NCI-H2107 treated with DMSO at 0.1 percent for 48 hours (cell line): ENCODE measurements around the gene TMEM37.

ENCODE experiments used
- DNase-seq: peaks from one replicate; lab custom pipeline; 2025; ENCODE audit not compliant: unreplicated experiment; lab: John Stamatoyannopoulos, UW

The TMEM37 gene

GRCh38 chr2:119417908-119418307, 13.7 kb upstream of the TMEM37 start:
- DNase-seq = no peak

GRCh38 chr2:119419065-119419464, 12.6 kb upstream of the TMEM37 start:
- no peak for DNase-seq

GRCh38 chr2:119419803-119420508, 11.7 kb upstream of the TMEM37 start:
- DNase-seq = no peak

GRCh38 chr2:119421304-119421703, 10.3 kb upstream of the TMEM37 start:
- no peak for DNase-seq

GRCh38 chr2:119421741-119422140, 9.9 kb upstream of the TMEM37 start:
- DNase-seq = no peak

- no peak for DNase-seq
Measured at GRCh38 chr2:119422360-119423107, 9.1 kb upstream of the TMEM37 start.

GRCh38 chr2:119423108-119423444, 8.6 kb upstream of the TMEM37 start:
- DNase-seq = no peak

GRCh38 chr2:119423811-119424210, 7.8 kb upstream of the TMEM37 start:
- no peak for DNase-seq

- no peak for DNase-seq
Measured at GRCh38 chr2:119424284-119425118, 7.2 kb upstream of the TMEM37 start.

- DNase-seq = no peak
Measured at GRCh38 chr2:119425119-119425405, 6.6 kb upstream of the TMEM37 start.

GRCh38 chr2:119425620-119426395, 5.8 kb upstream of the TMEM37 start:
- no peak for DNase-seq

GRCh38 chr2:119426396-119426675, 5.3 kb upstream of the TMEM37 start:
- DNase-seq = no peak

GRCh38 chr2:119426801-119427395, 4.8 kb upstream of the TMEM37 start:
- no peak for DNase-seq

- DNase-seq = no peak
Measured at GRCh38 chr2:119427756-119428155, 3.9 kb upstream of the TMEM37 start.

GRCh38 chr2:119428488-119429224, 3.0 kb upstream of the TMEM37 start:
- no peak for DNase-seq

GRCh38 chr2:119429225-119429981, 2.3 kb upstream of the TMEM37 start:
- DNase-seq = no peak

- no peak for DNase-seq
Measured at GRCh38 chr2:119430023-119430498, 1.6 kb upstream of the TMEM37 start.

GRCh38 chr2:119431976-119432850, 559 bp downstream of the TMEM37 start:
- no peak for DNase-seq
